GM19193 (cell line): ENCODE data around the gene STH.

ENCODE experiments used
- POLR2A ChIP-seq: IDR thresholded peaks from 4 replicates; pipeline ENCODE4 v1.6.1; 2011; ENCODE audit not compliant: insufficient read depth, insufficient read length; ENCODE audit errors: extremely low read depth

Gene STH

DNA sequence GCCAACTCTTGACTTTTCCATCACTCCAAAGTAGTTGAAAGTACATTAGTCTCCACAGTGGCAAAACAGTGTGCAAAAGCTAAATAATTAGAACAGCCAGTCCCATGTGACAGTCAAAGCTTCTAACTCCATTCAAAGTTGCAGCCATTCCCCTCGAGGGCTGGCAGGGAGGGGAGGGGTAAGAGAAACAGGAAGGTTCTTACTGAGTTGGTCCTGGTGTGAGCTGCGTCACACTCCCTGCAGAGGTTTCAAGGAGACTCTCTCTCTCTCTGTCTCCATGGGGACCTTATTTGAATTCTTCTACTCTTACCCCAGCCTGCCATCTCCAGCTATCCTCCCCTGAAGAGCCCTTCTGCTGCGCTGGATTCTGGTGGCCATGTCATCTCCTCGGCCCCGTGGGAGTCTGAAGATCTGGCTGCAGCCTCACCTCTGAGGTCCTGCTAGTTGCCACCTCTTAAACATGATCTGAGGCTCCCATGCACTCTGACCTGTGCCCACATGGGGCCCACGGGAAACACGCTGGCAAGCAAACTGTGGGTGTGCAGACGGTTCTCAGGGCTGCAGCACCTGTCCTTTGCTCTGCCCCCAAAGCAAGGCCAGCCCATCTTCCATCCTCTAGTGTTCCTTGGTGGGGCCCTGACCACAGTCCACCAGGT lies 23.3 kb upstream of the STH start:
- no peak for TF ChIP-seq POLR2A

DNA sequence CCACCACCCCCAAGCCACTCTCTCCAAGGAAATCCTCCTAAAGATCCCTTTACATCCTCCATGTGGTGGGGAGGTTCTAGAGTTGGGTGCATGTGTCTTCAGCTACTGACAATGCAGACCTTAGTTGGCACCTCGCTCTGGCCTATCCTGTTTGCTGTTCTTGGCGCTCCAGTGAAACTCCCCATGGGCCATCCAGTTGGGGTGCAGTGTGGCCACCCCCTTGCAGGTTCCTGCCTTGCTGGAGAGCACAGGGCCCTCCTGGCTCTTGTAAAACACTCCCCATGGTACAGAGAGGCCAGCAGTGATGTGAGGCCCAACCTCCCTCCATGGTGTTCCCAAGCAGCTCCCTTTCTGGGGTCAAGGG lies 22.7 kb upstream of the STH start:
- no peak for TF ChIP-seq POLR2A

DNA sequence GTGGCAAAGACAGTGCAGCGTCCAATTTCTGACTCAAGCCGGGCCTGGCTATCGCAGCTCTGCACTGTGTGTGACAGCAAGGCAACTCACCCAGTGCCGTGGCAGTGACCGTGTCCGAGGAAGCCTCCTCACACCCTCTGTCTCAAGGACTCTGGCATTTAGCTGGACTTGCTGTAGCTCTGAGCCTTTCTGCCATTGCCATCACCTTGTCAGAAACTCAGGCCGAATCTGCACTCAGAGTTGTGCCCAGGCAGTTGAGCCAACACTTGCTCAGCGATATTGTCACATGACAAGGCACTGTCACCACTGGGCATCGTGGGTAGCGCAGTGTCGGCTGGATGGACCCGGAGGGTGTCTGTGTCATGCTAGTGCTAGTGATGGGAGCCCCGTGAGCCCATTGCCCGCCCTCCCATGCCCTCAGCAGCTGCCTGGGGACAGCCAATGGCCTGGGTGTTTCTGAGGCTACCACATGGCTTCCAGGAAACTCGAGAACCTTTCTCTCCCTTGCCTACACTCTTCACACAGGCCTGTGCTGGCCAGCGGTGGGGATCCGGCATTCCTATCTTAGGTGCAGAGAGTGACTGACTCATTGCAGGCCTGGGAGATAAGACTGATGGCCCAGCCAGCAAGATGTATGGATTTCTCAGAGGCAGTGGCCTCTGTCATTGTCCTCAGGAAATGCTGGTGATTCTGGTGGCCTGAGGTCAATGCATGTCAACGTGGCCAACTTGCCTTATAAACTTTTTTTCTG lies 22.1 kb upstream of the STH start:
- TF ChIP-seq POLR2A: no peak

DNA sequence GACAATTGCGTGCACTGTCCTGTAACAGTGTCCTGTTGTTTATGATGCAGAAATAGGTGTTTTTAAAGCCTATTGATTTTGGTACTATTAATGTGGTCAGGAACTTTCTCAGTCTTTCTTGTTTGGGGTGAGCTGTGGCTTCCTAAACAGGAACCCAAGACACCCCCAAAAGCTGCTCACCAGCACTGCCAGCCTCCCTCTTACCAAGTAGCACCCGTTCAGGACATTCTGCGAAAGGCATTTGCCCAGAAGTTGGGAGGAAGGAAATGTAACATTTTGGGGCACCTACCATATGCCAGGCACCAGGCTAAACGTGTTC lies 21.6 kb upstream of the STH start:
- TF ChIP-seq POLR2A: no peak

DNA sequence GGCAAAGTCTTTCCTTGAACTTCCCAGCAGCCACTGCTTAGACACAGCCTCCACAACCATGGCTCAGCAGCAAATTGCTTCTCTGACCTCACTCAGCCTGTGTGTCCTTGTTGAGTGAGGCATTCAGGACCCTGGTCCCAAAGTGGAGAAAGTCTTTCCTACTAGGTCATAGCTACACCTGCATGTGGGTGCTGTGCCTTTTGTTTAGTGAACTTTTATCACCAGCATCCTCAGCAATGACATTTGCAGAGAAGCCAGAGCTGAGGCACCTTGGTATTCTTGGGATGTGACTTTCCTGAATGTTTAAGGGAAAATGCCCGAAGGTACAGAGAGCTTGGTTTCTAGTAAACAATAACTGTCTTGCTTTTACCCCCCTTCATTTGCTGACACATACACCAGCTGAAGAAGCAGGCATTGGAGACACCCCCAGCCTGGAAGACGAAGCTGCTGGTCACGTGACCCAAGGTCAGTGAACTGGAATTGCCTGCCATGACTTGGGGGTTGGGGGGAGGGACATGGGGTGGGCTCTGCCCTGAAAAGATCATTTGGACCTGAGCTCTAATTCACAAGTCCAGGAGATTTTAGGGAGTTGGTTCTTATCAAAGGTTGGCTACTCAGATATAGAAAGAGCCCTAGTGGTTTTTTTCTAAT lies 20.9 kb upstream of the STH start:
- TF ChIP-seq POLR2A: no peak

DNA sequence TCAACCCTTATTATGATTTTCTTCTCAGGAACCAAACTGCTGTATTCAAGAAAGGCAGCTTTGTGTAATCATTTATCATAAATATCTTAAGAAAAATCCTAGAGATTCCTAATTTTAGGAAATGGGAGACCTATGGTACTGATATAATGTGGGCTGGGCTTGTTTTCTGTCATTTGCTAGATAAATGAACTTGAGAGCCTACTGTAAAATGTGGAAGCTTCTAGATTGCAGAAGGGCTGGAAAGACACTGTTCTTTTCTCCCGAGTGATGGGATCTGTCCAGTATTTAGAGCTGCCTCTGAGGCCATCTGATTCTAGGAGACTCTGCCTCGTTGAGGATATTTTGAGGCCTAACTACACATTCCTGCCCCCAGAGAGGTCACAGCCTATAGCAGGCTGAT lies 19.9 kb upstream of the STH start:
- no peak for TF ChIP-seq POLR2A

DNA sequence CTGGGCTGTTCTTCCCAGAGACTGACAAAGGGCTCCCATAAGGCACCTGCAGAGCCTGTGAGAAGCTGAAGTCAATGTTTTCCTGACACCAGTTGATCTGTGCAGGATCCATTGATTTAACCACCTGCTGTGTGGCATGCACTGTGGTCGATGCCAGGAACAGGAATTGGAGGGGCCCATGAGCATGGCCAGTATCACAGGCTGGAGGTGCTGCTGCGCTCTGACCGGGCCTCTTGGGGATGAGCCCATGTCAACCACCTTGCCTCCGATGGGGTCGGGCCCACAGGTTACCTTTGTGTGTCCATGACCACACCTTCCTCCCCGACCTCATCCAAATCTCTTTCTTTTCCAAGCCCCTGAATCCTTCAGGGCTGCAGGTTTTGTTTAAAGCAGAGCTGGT lies 18.2 kb upstream of the STH start:
- no peak for TF ChIP-seq POLR2A

DNA sequence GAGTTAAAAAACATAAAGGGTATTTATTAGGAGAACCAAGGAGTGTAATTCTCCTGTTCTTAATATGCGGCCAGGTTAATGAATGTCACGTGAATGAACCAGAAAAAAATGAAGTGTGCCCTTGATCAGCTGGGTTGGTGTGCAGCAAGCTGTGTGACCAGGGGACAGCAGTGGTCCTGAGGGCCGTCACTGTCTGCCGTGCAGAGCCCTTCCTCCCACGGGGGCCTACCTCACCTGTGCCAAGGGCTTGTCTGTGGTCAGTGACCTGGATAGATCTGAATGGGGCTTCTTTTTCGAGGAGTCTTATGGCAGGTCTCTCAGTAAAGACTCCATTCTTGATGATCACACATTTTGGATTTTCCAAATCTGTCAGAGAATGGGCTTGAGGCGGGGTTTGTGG lies 17.7 kb upstream of the STH start:
- no peak for TF ChIP-seq POLR2A

DNA sequence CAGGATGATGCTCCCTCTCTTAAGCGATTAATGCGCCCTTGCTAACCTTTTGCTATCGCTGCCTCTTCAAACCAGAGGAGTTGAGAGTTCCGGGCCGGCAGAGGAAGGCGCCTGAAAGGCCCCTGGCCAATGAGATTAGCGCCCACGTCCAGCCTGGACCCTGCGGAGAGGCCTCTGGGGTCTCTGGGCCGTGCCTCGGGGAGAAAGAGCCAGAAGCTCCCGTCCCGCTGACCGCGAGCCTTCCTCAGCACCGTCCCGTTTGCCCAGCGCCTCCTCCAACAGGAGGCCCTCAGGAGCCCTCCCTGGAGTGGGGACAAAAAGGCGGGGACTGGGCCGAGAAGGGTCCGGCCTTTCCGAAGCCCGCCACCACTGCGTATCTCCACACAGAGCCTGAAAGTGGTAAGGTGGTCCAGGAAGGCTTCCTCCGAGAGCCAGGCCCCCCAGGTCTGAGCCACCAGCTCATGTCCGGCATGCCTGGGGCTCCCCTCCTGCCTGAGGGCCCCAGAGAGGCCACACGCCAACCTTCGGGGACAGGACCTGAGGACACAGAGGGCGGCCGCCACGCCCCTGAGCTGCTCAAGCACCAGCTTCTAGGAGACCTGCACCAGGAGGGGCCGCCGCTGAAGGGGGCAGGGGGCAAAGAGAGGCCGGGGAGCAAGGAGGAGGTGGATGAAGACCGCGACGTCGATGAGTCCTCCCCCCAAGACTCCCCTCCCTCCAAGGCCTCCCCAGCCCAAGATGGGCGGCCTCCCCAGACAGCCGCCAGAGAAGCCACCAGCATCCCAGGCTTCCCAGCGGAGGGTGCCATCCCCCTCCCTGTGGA lies 16.0 kb upstream of the STH start:
- no peak for TF ChIP-seq POLR2A

DNA sequence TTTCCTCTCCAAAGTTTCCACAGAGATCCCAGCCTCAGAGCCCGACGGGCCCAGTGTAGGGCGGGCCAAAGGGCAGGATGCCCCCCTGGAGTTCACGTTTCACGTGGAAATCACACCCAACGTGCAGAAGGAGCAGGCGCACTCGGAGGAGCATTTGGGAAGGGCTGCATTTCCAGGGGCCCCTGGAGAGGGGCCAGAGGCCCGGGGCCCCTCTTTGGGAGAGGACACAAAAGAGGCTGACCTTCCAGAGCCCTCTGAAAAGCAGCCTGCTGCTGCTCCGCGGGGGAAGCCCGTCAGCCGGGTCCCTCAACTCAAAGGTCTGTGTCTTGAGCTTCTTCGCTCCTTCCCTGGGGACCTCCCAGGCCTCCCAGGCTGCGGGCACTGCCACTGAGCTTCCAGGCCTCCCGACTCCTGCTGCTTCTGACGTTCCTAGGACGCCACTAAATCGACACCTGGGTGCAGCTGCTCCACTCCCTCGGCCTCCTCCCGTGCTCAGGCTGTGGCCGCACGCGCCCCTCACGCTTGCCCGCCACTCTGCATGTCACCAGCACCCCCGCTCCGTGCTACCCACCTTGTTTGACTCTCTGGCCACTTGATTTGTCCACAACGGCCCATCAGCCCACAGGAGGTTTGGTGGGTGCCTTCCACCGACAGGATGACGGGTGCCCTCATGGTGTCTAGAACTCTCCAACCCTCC lies 15.3 kb upstream of the STH start:
- no peak for TF ChIP-seq POLR2A

DNA sequence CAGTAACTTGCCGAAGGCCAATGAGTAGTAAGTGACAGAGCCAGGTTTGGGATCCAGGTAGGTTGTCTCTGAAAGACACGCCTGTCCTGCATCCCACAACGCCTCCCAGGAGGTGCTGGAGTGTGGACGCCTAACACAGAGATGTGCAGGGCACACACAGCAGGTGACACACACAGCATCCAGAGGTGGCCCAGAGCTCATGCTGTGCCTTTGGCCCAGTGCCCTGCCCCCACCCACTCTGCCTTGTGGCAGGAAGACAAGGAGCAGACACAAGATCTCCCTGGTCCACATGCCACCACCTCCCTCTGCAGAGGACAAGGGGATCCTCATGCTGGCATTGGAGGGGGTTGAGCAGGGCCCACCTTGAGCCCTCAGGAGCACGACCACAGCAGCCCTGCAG lies 14.7 kb upstream of the STH start:
- no peak for TF ChIP-seq POLR2A

DNA sequence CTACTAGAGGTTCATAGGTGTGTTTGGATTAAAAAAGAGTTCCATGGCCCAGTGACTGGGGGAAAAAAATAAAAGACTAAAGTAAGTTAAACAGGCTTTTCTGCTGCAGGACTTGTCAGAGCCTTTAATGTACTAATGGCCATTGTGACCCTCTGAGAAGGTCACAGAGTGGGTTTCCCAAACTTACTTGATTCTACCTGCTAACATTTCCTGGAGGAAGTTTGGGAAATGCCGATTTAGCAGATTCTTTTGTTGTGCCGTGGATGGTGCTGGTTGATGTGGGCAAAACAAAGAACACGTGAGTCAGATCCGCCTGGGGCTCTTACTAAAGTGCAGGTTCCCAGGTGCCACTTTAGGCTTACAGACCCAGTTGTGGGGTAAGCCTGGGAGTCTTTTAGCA lies 13.6 kb upstream of the STH start:
- TF ChIP-seq POLR2A: no peak

DNA sequence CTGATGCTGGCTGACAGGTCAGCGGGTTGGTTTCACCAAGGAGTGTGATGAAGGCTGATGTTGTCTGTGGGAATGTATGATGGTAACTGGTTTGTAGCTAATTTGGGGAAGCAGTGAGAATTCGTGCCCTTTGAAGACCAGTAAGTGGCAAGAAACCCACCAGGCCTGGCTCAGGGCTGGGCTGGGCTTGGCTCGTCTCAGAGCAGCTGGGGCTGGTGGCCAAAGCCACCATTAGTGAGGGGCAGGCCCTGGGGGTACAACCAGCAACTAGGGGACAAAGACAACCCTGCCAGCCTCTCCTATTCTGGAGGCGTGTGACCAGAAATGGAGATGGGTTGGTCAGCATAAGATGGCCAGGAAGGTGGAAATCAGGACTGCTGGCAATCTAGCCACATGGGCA lies 13.0 kb upstream of the STH start:
- no peak for TF ChIP-seq POLR2A

DNA sequence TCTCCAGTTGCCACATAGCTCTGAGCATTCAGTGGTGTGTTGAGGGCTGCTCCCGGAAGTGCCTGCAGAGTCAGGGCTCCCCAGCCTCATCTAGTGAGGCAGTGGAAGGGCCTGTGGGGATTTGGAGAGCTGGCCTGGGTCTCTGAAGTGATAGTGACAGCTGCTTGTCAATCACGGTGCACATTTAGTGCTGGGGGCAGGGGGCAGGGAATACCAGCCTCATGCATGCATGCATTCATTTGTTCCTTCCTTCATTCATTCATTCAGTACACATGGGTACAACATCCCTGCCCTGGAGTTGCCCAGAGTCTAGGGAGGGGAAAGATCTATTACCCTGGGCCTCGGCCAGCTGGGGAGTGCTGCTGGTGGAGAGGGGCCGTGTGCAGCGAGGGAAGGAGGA lies 11.3 kb upstream of the STH start:
- no peak for TF ChIP-seq POLR2A

DNA sequence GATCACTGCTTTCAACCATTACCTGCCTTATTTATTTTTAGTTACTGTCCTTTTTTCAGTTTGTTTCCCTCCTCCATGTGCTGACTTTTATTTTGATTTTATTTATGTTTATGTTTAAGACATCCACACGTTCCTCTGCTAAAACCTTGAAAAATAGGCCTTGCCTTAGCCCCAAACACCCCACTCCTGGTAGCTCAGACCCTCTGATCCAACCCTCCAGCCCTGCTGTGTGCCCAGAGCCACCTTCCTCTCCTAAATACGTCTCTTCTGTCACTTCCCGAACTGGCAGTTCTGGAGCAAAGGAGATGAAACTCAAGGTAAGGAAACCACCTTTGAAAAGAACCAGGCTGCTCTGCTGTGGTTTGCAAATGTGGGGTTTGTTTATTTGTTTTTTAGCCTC lies 9.3 kb upstream of the STH start:
- no peak for TF ChIP-seq POLR2A
